ENCODE results near the gene MCUR1. TPM values are rescaled to one million over a fixed set of nuclear protein-coding genes. Genes with fewer than 3 reads are reported as not detected.

The MCUR1 gene
- total and polyA plus RNA-seq, 9 of the 15 experiments (the other 6 are each of a cell fraction or from before 2014, with no cell fraction given): 5.1 to 60.2 (median 41.4) TPM

DNA sequence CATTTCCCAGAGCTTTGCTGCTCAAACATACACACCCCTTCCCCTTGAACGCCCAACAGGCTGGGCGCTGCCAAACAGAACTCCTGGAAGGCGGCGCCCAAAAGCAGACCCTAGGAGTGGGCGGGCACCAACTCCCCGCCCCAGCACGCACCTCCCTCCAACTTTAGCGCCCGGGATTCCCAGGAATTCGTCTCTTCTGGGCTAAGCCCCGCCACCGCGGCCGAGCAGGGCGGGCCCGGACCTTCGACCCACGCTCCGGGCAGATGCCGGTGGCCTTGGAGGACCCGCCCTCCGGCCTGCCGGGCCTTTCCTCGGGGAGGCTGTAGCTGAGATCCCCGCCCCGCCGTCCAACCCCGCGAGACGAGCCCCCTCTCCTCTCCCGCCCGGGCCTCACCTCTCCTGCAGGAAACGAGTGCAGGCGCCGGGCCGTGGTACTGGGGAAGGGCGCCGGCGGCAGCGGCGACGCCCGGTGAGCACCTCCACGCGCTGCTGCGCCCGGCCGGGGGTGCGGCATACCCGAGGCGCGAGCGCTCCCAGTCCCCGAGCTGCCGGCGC lies 659 bp downstream of the MCUR1 start (continued):
- TF ChIP-seq SRSF1 (IDR thresholded peaks at IDR 0.05; ENCODE audit: low read depth, low read length) (no peak), TRIM28 (IDR thresholded peaks at IDR 0.05) (no peak), ZSCAN32 (CRISPR knock-in tag; IDR thresholded peaks at IDR 0.05) (no peak), ZBTB7A (IDR thresholded peaks at IDR 0.05; ENCODE audit: borderline replicate concordance, control insufficient read depth, low read depth, low read length) (peak; percentile 54; the same call in 1 of the 2 replicates), SETDB1 (IDR thresholded peaks at IDR 0.05; ENCODE audit: low read length) (no peak), TEAD1 (CRISPR knock-in tag; IDR thresholded peaks at IDR 0.05) (peak in 1 of 2 experiments; percentile 81; a peak in 1 of 4 replicates), POLR2A (conservative IDR thresholded peaks at IDR 0.05) (no peak), STAT5A (IDR thresholded peaks at IDR 0.05; ENCODE audit: borderline replicate concordance, low read length) (no peak), PHF8 (IDR thresholded peaks at IDR 0.05; ENCODE audit: borderline replicate concordance, low read length) (peak; percentile 69; the same call in 1 of the 2 replicates), HLTF (IDR thresholded peaks at IDR 0.05) (no peak), ZNF431 (CRISPR knock-in tag; IDR thresholded peaks at IDR 0.05) (0 out of 2 replicates have a peak, but pooled peaks have one; percentile 54), FOXA3 (CRISPR knock-in tag; conservative IDR thresholded peaks at IDR 0.05 in 1 of 2, IDR thresholded peaks at IDR 0.05 in 1 of 2) (no peak), NFE2L1 (tag; IDR thresholded peaks at IDR 0.05; ENCODE audit: borderline replicate concordance, low read depth) (no peak), EGR1 (conservative IDR thresholded peaks at IDR 0.05) (peak; percentile 75), ZNF76 (CRISPR knock-in tag; IDR thresholded peaks at IDR 0.05; ENCODE audit: borderline replicate concordance) (no peak), TAL1 (IDR thresholded peaks at IDR 0.05) (0 out of 2 replicates have a peak, but pooled peaks have one; percentile 3), SAFB (IDR thresholded peaks at IDR 0.05; ENCODE audit: borderline replicate concordance, low read depth, low read length) (no peak; the same call in 1 of the 2 replicates), ZNF124 (CRISPR knock-in tag; IDR thresholded peaks at IDR 0.05) (no peak)
- TF ChIP-seq, protein P1, sequence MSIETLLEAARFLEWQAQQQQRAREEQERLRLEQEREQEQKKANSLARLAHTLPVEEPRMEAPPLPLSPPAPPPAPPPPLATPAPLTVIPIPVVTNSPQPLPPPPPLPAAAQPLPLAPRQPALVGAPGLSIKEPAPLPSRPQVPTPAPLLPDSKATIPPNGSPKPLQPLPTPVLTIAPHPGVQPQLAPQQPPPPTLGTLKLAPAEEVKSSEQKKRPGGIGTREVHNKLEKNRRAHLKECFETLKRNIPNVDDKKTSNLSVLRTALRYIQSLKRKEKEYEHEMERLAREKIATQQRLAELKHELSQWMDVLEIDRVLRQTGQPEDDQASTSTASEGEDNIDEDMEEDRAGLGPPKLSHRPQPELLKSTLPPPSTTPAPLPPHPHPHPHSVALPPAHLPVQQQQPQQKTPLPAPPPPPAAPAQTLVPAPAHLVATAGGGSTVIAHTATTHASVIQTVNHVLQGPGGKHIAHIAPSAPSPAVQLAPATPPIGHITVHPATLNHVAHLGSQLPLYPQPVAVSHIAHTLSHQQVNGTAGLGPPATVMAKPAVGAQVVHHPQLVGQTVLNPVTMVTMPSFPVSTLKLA (conservative IDR thresholded peaks at IDR 0.05): 0 out of 4 replicates have a peak, but pooled peaks of 1 of the 2 experiments have one; percentile 60
- TF ChIP-seq, protein P2, sequence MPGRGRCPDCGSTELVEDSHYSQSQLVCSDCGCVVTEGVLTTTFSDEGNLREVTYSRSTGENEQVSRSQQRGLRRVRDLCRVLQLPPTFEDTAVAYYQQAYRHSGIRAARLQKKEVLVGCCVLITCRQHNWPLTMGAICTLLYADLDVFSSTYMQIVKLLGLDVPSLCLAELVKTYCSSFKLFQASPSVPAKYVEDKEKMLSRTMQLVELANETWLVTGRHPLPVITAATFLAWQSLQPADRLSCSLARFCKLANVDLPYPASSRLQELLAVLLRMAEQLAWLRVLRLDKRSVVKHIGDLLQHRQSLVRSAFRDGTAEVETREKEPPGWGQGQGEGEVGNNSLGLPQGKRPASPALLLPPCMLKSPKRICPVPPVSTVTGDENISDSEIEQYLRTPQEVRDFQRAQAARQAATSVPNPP (IDR thresholded peaks at IDR 0.05; ENCODE audit: borderline replicate concordance, insufficient read depth, insufficient read length): no peak
- TF ChIP-seq, protein P3, sequence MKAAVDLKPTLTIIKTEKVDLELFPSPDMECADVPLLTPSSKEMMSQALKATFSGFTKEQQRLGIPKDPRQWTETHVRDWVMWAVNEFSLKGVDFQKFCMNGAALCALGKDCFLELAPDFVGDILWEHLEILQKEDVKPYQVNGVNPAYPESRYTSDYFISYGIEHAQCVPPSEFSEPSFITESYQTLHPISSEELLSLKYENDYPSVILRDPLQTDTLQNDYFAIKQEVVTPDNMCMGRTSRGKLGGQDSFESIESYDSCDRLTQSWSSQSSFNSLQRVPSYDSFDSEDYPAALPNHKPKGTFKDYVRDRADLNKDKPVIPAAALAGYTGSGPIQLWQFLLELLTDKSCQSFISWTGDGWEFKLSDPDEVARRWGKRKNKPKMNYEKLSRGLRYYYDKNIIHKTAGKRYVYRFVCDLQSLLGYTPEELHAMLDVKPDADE (conservative IDR thresholded peaks at IDR 0.05; ENCODE audit: control insufficient read depth, low read depth, low read length): 0 out of 2 replicates have a peak, but pooled peaks have one; percentile 17
- TF ChIP-seq, protein P4, sequence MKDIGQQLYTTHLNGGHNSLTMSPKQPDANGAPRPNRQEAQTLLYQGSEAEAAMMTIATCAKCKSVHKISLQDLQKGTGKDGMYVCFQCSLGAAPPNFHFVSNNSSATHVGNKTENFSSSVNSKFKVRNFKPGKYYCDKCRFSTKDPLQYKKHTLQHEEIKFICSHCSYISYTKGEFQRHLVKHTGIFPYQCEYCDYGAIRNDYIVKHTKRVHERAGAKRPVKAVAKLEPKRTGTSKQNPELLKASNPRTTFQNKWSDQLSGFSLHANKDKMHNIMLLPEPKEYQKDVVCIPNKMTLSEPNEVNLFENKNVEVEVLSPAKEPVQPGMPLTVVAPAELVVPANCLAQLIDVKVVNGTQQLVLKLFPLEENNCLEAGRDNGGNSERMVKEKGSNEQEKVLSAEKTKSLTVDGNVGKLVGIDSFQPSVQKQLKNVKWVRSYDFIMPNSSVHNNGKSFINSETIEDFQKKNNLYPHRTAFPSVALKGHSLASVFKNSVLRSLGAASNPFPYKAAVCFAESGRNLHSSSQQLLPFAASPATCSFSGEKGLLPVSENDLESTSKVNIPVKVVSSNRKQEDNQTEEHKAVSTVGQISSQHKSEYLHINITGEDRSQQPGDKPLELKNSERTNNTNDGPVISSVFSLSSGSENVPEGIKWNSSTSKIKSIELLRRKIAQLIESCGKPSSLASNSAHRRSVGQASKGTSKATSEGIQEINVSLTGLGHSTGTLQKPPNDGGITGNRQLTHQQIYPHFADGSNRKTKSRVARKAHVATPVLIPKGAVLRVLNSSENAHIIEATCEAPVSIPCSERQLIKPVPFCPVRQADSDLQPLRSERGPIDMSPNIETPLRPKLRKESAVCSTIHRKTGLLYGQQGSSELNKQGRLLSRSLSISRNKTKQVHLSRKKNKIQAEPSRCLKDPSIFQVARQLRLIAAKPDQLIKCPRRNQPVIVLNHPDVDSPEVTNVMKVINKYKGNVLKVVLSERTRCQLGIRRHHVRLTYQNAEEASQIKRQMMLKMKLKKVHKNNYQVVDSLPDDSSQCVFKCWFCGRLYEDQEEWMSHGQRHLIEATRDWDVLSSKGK (CRISPR knock-in tag; IDR thresholded peaks at IDR 0.05): no peak

All from K562 (cell line).